SHP77 treated with DMSO at 0.1 percent for 48 hours (cell line): Measurements from ENCODE around the gene SOBP.
A peak's percentile ranks its signal among the peaks of the same experiment; 100 is the strongest.
"Not testable (repeated sequence)": the region's sequence is repeated elsewhere in the genome, so short reads cannot be mapped to it uniquely, and the experiment has no call there.

Experiments used
- DNase-seq: peaks from one replicate; lab custom pipeline; 2025; lab: John Stamatoyannopoulos, UW

The SOBP gene

DNA sequence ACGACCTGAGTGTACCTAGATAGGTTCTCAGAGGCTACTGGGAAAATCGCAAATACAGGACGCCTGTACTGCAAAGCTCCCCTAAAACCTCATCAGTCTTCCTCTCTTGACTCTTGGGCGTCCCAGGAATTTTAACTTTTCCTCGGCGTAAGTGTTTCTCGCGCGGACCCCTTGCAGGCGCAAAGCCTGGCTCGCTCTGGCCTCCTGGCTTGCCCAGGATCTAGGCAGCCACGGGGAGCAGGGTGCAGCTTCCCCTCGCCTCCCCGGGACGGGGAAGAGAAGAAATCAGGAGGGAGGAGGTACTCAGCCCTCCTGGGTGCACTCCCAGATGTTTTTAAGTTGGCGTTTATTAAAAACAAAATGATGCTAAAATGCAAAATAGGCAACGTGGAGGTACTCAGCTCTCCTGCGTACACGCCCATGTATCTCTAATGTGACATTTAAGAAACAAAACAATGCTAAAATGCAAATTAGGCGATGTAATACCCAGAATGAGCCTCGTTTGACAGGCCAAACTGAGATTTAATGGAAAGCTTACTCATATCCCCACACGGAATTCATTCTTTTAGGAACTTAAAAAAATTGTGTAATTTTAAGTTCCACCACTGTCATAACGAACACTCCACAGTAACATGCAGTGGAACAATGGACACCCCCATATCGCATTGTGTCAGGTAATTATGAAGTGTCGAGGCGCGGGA lies 1.6 kb upstream of the SOBP start:
- DNase-seq: no peak

DNA sequence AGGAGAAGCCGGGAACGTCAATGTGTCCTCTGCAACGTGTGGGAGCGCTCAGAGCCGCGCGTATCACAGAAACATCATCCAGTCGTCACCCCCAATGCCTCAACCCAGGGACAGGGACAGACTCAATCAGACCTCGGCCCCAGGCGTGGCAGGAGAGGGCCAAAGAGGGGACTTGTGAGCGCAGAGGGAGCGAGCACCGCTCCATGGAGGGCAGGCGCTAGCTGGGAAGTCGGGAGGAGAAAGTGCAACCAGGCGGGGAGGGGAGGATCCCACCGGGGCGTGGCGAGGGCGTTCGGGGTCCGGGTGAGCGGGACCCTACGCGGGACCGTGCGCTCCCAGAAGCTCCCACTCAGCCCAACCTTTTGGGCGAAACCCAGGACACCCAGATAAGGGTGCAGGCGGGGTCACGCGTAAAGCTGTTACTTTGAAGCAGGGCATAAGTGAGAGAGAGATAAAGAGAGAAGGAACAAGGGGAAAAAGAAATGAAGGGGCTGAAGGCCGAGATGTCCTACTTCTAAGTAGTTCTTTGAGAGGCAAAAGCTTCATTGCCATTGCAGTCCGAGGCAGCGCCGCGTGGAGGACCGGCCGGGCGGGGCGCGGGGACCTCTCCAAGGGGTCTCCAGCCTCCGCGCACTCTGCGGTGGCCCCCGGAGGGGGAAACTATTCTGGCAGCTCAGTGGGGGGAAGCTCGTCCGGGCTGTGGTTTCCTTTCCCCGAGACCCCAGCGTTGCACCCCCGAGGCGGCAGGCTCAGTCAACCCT lies 862 bp upstream of the SOBP start:
- no peak for DNase-seq

DNA sequence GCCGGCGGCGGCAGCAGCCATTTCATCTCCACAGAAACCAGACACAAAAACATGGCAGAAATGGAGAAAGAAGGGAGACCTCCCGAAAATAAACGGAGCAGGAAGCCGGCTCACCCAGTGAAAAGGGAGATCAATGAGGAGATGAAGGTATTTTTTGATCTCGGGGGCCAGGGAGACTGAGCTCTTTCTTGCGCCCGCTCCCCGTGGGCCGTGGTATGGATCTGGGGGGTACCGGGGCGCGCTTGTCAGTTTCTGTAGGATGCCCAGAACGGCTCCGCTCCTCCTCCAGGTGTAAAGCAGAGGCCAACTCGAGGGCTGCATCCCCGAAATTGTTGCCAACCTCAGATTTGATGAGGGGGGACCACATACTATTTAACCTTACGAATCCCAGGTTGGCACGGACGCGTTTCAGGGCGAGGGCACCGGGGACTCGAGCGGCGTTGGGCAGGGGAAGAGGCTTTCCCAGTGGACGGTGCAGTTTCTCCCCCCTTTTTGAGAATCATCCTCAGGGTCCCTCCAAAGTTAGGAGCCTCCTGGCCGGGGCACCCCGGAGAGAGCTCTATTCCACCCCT lies 735 bp downstream of the SOBP start:
- DNase-seq: no peak

DNA sequence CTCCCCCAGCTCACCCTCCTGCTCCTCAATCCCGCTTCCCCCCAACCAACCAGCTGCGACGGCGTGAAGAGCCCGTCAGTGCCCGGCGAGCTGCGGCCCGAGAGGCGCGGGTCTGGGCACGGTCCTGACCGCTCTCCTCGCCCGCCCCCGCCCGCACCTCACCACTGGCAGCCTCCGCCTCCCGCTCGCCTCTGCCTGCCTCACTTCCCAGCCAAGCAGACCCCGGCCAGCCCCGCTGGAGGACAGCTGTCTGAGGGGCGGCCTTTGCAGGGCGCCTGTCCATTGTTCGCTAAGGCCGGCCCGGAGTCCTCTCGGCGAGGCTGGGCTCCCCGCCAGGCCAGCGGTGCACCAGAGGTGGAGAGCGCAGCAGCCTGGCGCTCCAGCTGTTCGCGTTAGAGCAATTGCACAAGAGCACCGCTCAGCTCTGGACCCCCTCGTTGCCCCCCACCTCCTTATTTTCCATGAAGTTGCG lies 1.3 kb downstream of the SOBP start:
- DNase-seq: no peak

DNA sequence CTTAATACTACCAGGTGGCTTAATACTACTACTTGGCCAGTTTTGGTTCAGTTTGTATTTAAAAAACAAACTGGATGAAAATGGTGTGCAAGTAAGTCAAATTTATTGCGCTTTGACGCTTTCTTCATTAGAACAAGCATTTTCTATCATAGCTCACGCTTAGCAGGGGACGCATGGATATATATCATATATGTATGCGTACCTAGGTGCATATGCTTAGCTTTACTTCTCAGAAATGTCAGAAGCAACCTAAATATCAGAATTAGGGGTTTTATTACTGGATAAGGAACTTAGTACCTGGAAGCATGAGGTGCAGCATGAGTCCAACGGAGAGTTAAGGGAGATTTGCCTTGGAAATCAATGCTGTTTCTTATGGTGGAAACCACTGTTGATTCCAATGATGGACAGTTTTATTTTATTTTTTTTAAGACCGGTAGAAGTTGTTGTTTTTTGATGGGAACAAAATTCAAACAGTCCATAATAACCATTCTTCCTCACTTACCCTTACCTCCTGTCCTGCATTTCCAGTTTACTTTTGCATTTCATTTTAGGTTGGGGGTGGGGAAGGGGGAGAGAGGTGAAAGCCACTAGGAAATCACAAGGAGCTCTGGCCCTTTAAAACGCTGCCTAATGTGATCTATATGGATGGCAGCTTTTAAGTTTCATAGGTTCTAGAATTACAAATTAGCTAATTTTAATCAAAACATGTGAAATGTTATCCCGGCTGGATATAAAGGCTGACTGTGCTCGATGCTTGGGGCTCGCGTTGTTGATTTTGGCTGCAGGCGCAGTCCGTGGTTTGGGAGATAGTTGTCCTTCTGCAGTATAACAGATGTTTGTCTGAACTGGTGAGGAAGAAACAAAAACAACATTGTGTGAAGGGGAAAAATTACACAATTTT lies 2.1 kb downstream of the SOBP start:
- no peak for DNase-seq

DNA sequence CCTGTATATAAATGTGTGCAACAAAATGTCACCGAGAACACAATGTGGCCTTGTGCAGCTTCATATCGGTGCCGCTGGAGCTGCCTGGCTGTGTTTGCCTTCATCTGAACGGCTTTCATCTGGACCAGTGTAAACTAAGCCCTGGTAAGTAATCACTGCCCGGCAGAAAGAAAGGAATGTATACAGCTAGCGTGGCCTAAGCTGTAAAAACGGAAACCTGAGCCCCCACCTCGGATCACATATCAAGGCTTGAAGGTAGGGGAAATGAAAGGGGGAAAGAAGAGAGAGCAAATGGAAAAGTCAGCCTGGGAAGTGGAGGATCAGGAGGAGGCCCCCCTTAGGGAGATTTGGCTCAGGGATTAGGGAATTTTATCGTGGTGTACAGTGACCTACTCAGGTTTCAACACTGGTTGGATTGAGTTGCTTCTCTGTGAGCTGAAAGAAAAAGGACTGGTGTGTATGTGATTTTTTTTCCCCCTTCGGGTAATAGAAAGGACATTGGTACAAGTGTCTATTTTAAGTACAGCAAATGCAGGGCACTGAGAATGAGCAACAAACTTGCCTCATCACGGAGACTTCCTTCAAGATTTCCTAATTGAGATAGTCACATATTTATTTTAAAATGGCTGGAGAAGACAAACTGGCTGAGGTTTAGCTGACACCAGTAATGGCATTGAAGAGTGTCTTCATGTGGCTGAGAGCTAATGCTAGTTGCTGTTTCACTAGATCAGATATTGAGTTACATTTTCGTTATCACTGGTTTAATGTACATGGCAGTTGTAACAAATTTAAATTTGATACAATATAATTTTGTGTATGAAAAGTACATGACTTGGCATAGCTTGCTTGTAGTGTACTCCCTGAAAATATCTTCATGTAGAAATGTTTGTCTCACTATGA lies 3.5 kb downstream of the SOBP start:
- peak; percentile 69 for DNase-seq

GRCh38 chr6:107495196-107495643 lies 5.3 kb downstream of the SOBP start:
- no peak for DNase-seq

GRCh38 chr6:107495971-107496370 lies 6.1 kb downstream of the SOBP start:
- no peak for DNase-seq

GRCh38 chr6:107496892-107497684 lies 7.2 kb downstream of the SOBP start:
- DNase-seq: no peak

GRCh38 chr6:107504270-107505026 lies 14.5 kb downstream of the SOBP start:
- DNase-seq: no peak

GRCh38 chr6:107506145-107506544 lies 16.2 kb downstream of the SOBP start:
- DNase-seq: no peak

DNA sequence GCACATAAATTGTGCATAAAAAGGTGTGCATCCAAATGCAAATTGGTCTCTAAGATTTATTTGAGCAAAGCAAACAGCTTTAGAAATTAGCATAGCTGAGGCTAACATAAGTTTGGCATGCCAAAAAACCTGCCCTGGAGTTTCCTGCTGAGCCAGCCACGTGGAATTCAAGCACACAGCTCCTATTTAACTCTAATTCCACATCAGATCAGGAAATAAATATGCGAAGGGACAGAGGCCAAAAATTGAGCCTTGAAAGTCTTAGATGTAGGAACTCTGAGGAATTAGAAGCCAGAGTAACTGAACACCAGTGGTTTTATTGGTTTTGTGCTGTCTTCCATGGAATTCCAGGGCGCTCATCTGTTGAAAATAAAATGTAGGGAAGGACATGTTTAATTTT lies 19.6 kb downstream of the SOBP start:
- DNase-seq: no peak

DNA sequence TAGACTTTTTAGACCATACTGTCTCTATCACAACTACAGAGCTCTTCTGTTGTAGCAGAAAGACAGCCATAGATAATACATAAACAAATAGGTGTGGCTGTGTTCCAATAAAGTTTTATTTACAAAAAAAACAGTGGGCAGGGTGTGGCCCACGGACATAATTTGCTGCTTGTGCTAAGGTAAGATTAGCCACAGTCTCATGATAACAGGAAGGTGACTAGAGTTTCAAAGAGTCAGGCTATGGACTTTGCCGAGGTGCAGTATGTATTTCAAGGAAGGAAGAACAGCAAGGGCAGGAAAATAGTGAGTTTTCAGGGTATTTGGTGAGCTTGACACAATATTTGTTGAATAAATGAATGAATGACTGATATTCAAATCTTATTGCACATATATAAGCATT lies 20.2 kb downstream of the SOBP start:
- no peak for DNase-seq

DNA sequence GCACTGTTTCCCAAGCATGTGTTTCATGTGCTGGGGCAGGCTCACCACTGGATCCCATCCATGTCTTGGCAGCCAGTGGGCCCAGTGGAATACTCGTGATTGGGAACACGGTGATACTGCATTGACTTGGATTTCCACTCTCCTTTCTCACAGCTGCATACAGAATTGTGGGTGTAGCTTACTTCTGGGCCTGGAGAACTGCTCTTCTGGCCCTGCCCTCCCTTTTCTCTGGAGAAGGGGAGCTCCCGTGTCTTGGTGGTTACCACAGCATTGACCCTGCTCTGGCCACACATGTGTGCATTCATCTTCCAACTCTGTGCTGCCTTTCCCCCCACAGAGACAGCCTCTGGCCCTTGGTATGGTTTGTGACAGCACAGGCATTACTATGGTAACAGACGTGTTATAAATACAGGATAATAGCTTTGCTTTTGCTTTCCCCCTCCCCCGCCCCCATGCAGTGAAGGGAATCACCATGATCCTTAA lies 21.6 kb downstream of the SOBP start:
- no peak for DNase-seq

- DNase-seq: no peak
These were observed 23.3 kb downstream of the SOBP start for GRCh38 chr6:107513214-107513613.

DNA sequence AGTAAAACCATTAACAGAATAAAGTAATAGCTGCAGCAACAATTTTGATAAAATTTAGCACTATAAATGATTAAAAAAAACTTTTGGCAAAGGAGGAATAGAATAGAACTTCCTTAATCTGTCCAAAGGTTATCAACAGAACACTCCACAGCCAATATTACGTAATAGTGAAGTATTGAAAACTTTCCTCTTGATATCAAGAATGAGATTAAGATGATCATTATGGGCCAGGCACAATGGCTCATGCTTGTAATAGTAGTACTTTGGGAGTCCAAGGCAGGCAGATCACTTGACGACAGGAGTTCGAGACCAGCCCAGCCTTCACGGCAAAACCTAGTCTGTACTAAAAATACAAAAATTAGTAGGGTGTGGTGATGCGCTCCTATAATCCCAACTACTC lies 26.0 kb downstream of the SOBP start:
- no peak for DNase-seq

DNA sequence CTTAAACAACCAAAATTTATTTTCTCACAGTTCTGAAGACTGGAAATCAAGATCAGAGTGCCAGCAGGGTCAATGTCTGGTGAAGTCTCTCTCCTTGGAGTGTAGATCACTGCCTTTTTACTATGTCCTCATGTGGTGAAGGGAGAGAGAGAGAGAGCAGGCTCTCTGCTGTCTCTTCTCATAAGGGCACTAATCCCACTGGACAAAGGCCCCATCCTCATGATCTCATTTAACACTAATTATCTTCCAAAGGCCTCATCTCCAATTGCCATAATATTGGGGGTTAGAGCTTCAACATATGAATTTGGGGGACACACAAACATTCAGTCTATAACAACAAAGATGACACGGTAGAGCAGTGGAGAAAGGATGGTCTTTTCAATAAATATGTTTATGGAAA lies 27.4 kb downstream of the SOBP start:
- DNase-seq: no peak

- DNase-seq: not testable (repeated sequence)
These were observed 29.3 kb downstream of the SOBP start for GRCh38 chr6:107519224-107519623.

DNA sequence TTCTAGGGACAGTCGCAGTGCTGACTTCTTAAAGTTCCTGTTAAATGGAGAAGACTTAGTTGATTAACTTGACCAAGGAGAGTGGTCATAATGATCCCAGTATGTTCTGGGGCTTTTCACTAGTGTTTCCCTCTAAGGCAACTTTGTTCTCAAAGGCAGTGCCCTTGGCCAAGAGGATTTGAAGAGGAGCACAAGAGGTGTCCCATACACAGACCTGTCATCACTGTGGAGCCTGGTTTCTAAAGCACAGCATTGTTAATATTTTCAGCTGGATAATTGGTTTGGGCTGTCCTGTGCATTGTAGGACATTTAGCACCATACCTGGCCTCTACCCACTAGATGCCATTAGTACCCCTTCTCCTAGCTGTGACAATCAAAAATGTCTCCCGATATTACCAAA lies 30.8 kb downstream of the SOBP start:
- DNase-seq: not testable (repeated sequence)
